HCT116 (cell line): ENCODE data around the gene BAIAP2.

Experiments used
- EZH2phosphoT487 ChIP-seq: fragments of 200-600 bp; IDR thresholded peaks from 2 replicates; pipeline ENCODE4 v1.6.1; 2018; ENCODE audit warnings: antibody characterized with exemption, borderline replicate concordance
- POLR2A ChIP-seq: IDR thresholded peaks from 2 replicates; pipeline ENCODE4 v1.7.0; 2011; ENCODE audit warnings: borderline replicate concordance; ENCODE audit not compliant: insufficient read depth, insufficient read length; ENCODE audit errors: extremely low read depth
- POLR2AphosphoS5 ChIP-seq: IDR thresholded peaks from 2 replicates; pipeline ENCODE4 v1.6.1; 2011; ENCODE audit warnings: mild to moderate bottlenecking, low read depth, low read length, moderate library complexity
- TCF7L2 ChIP-seq: IDR thresholded peaks from 2 replicates; pipeline ENCODE4 v1.7.0; 2011; ENCODE audit warnings: borderline replicate concordance, inconsistent platforms; ENCODE audit not compliant: insufficient read depth, insufficient read length; ENCODE audit errors: extremely low read depth
- ZNF274 ChIP-seq: fragments of 200-500 bp; sonication (Bioruptor generic); IDR thresholded peaks from 2 replicates; pipeline ENCODE4 v1.6.1; 2014; ENCODE audit warnings: mild to moderate bottlenecking, low read depth, low read length, inconsistent platforms

DNA sequence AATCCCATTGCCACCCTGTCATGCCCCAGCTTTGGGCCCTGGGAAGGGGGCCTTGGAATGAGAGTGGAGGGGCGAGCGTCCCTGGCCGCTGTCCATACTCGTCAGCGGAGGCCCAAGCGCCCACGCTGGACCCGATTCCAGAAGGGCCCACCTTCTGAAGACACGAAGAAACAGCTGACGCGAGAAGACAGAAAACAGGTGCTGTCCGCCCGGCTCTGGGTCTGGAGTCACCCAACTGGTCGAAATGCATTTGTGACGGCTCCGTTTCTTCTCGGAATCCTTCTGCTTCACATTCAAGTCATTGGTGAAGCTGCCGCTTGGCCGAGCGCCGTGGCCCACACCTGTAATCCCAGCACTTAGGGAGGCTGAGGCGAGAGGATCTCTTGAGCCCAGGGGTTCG lies 77.5 kb downstream of the BAIAP2 start:
- TF ChIP-seq TCF7L2: no peak
- no peak for TF ChIP-seq ZNF274
- TF ChIP-seq EZH2phosphoT487: no peak
- no peak for TF ChIP-seq POLR2A
- no peak for TF ChIP-seq POLR2AphosphoS5
